HepG2 (cell line): ENCODE data around the gene CHCT1. TPM values are rescaled to one million over a fixed set of nuclear protein-coding genes. Genes with fewer than 3 reads are reported as not detected.

ENCODE experiments used
- ATM ChIP-seq: fragments of 450-650 bp; IDR thresholded peaks from 2 replicates; pipeline ENCODE4 v1.7.1; 2017; ENCODE audit warnings: mild to moderate bottlenecking, borderline replicate concordance
- CC2D1A ChIP-seq: sonication (generic); formaldehyde crosslinking; IDR thresholded peaks from 2 replicates; pipeline ENCODE4 v1.8.1; 2023; ENCODE audit warnings: mild to moderate bottlenecking, missing genetic modification reagents
- CHD4 ChIP-seq: fragments of 200-600 bp; sonication (generic); IDR thresholded peaks from 2 replicates; pipeline ENCODE4 v1.7.0; 2017; ENCODE audit warnings: mild to moderate bottlenecking, low read length, borderline replicate concordance
- ETV6 ChIP-seq: sonication (generic); formaldehyde crosslinking; conservative IDR thresholded peaks from 2 replicates; pipeline ENCODE4 v1.4.0; 2020; ENCODE audit warnings: missing genetic modification reagents
- HDAC1 ChIP-seq: sonication (generic); formaldehyde crosslinking; IDR thresholded peaks from 2 replicates; pipeline ENCODE4 v1.5.1; 2020; ENCODE audit warnings: mild to moderate bottlenecking, missing genetic modification reagents
- HHEX ChIP-seq: IDR thresholded peaks from 2 replicates; pipeline ENCODE4 v1.6.1; 2016; ENCODE audit warnings: control low read depth
- HNRNPL ChIP-seq: fragments of 200-400 bp; formaldehyde crosslinking; IDR thresholded peaks from 2 replicates; pipeline ENCODE4 v1.6.1; 2017; ENCODE audit warnings: mild to moderate bottlenecking, low read depth, low read length
- HOXA3 ChIP-seq: sonication (generic); formaldehyde crosslinking; IDR thresholded peaks from 2 replicates; pipeline ENCODE4 v1.5.0; 2020; ENCODE audit warnings: missing genetic modification reagents
- KAT7 ChIP-seq: IDR thresholded peaks from 2 replicates; pipeline ENCODE4 v1.6.1; 2018; ENCODE audit warnings: borderline replicate concordance, missing compliant biosample characterization
- KLF6 ChIP-seq: IDR thresholded peaks from 2 replicates; pipeline ENCODE4 v1.8.0; 2016; ENCODE audit warnings: missing biosample characterization, missing genetic modification reagents
- MAZ ChIP-seq, 2 experiments: sonication (generic) in 1 of 2; formaldehyde crosslinking in 1 of 2; IDR thresholded peaks; 2 replicates each; pipeline versions ENCODE4 v1.5.0 to v1.6.1; 2012 to 2020; ENCODE audit warnings: low read depth in 2 of 2, mild to moderate bottlenecking in 2 of 2, borderline replicate concordance in 1 of 2, improper control_type of control experiment in 1 of 2, low read length in 1 of 2, missing genetic modification reagents in 1 of 2, moderate library complexity in 1 of 2
- NBN ChIP-seq: fragments of 450-650 bp; conservative IDR thresholded peaks from 2 replicates; pipeline ENCODE4 v1.6.1; 2017
- NCOR1 ChIP-seq: fragments of 200-600 bp; sonication (generic); IDR thresholded peaks from 2 replicates; pipeline ENCODE4 v1.7.0; 2017; ENCODE audit warnings: antibody characterized with exemption, low read length, borderline replicate concordance
- PHF5A ChIP-seq: IDR thresholded peaks from one replicate; pipeline ENCODE4 v1.6.1; 2018; ENCODE audit warnings: low read depth, missing genetic modification reagents; ENCODE audit not compliant: unreplicated experiment
- RCOR2 ChIP-seq: IDR thresholded peaks from 2 replicates; pipeline ENCODE4 v1.6.1; 2016; ENCODE audit warnings: missing biosample characterization, missing genetic modification reagents
- TCF7L2 ChIP-seq: IDR thresholded peaks from 2 replicates; pipeline ENCODE4 v1.6.1; 2011; ENCODE audit warnings: mild to moderate bottlenecking, low read depth, low read length, moderate library complexity
- ZBTB8A ChIP-seq: sonication (generic); formaldehyde crosslinking; IDR thresholded peaks from 2 replicates; pipeline ENCODE4 v1.4.0; 2020; ENCODE audit warnings: mild to moderate bottlenecking, low read depth, missing genetic modification reagents, borderline replicate concordance
- ZFAT ChIP-seq: sonication (generic); formaldehyde crosslinking; conservative IDR thresholded peaks from 2 replicates; pipeline ENCODE4 v1.8.1; 2023; ENCODE audit warnings: missing genetic modification reagents, inconsistent platforms
- ZMAT5 ChIP-seq: sonication (generic); formaldehyde crosslinking; IDR thresholded peaks from 2 replicates; pipeline ENCODE4 v1.5.0; 2020; ENCODE audit warnings: mild to moderate bottlenecking, low read depth, missing genetic modification reagents, borderline replicate concordance
- ZMYM2 ChIP-seq: sonication (generic); formaldehyde crosslinking; IDR thresholded peaks from 2 replicates; pipeline ENCODE4 v1.8.0; 2022; ENCODE audit warnings: mild to moderate bottlenecking, missing genetic modification reagents
- ZNF281 ChIP-seq: sonication (generic); formaldehyde crosslinking; IDR thresholded peaks from 2 replicates; pipeline ENCODE4 v1.4.0; 2020; ENCODE audit warnings: missing genetic modification reagents, borderline replicate concordance
- ZNF362 ChIP-seq: sonication (generic); formaldehyde crosslinking; IDR thresholded peaks from 2 replicates; pipeline ENCODE4 v1.4.0; 2020; ENCODE audit warnings: missing genetic modification reagents, mild to moderate bottlenecking, borderline replicate concordance
- ZNF383 ChIP-seq: sonication (generic); formaldehyde crosslinking; IDR thresholded peaks from 2 replicates; pipeline ENCODE4 v1.4.0; 2020; ENCODE audit warnings: missing genetic modification reagents, mild to moderate bottlenecking, borderline replicate concordance
- ZNF451 ChIP-seq: sonication (generic); formaldehyde crosslinking; IDR thresholded peaks from 2 replicates; pipeline ENCODE4 v1.5.0; 2020; ENCODE audit warnings: mild to moderate bottlenecking, missing genetic modification reagents
- ZNF737 ChIP-seq: sonication (generic); formaldehyde crosslinking; IDR thresholded peaks from 2 replicates; pipeline ENCODE4 v1.5.0; 2020; ENCODE audit warnings: missing genetic modification reagents, mild to moderate bottlenecking, borderline replicate concordance
- ZNF792 ChIP-seq: IDR thresholded peaks from 2 replicates; pipeline ENCODE4 v1.6.1; 2016
- ZSCAN30 ChIP-seq: sonication (generic); formaldehyde crosslinking; IDR thresholded peaks from 2 replicates; pipeline ENCODE4 v1.5.0; 2020; ENCODE audit warnings: mild to moderate bottlenecking, missing genetic modification reagents
- polyA plus RNA-seq, 8 experiments: library from polyadenylated mRNA; depleted of rRNA in 3 of 8; stranded (reverse) in 7 of 8; unstranded in 1 of 8; fragments of >200 nt; fragmentation: Illumina TruSeq in 4 of 8; extraction: Trizol in 4 of 8; gene quantifications; 2 replicates each; pipeline versions ENCODE4 v1.2.1 to v1.2.3, GENCODE V29; 2011 to 2016; ENCODE audit warnings: low read depth in 4 of 8, missing spikeins in 1 of 8, mixed read lengths in 1 of 8; ENCODE audit not compliant: insufficient read depth in 1 of 8
- total RNA-seq, 5 experiments: library from RNA; depleted of rRNA; stranded (reverse); fragments of >200 nt; fragmentation: Illumina TruSeq; extraction: Trizol; gene quantifications; 2 replicates each; pipeline ENCODE4 v1.2.3, GENCODE V29; 2016; ENCODE audit warnings: low read depth in 1 of 5

Gene CHCT1
- total and polyA plus RNA-seq, 2 of the 13 experiments (the other 11 are each of a cell fraction or from before 2014, with no cell fraction given) = not detected

- TF ChIP-seq HNRNPL = peak; percentile 37; the same call in 1 of the 2 replicates
- no peak for TF ChIP-seq TCF7L2
- TF ChIP-seq KLF6 (CRISPR knock-in tag) = no peak
- no peak for TF ChIP-seq ZBTB8A
- TF ChIP-seq HDAC1 = no peak
- 0 out of 2 replicates have a peak, but pooled peaks have one; percentile 28 for TF ChIP-seq ZNF362
- no peak for TF ChIP-seq HHEX (CRISPR knock-in tag)
- peak; percentile 62; the same call in 1 of the 2 replicates for TF ChIP-seq ZMYM2 (CRISPR knock-in tag)
- peak; percentile 93 for TF ChIP-seq ZNF281
- TF ChIP-seq ZFAT (CRISPR knock-in tag) = no peak
- TF ChIP-seq CC2D1A = no peak
- no peak for TF ChIP-seq ATM
- no peak for TF ChIP-seq HOXA3
- TF ChIP-seq NBN = no peak
- TF ChIP-seq RCOR2 (CRISPR knock-in tag) = no peak
- TF ChIP-seq ETV6 (CRISPR knock-in tag) = peak; percentile 56; the same call in 1 of the 2 replicates
- no peak for TF ChIP-seq NCOR1
- TF ChIP-seq ZNF383 (CRISPR knock-in tag) = 0 out of 2 replicates have a peak, but pooled peaks have one; percentile 67
- no peak for TF ChIP-seq MAZ (IDR thresholded peaks at IDR 0.05; ENCODE audit: borderline replicate concordance, low read depth, low read length)
- no peak for TF ChIP-seq MAZ (CRISPR knock-in tag; IDR thresholded peaks at IDR 0.05; ENCODE audit: low read depth)
- TF ChIP-seq CHD4 = no peak
- no peak for TF ChIP-seq ZNF451 (CRISPR knock-in tag)
- no peak for TF ChIP-seq ZMAT5
- TF ChIP-seq ZNF792 (CRISPR knock-in tag) = 0 out of 2 replicates have a peak, but pooled peaks have one; percentile 6
- TF ChIP-seq ZNF737 (CRISPR knock-in tag) = no peak
- no peak for TF ChIP-seq ZSCAN30
- no peak for TF ChIP-seq PHF5A (CRISPR knock-in tag)
- peak; percentile 89 for TF ChIP-seq KAT7
Observed at GRCh38 chr17:60391471-60392041, 30.7 kb upstream of the CHCT1 start (continued).
